Vagina (tissue), 2 donors: Measurements from ENCODE around the gene DST.

ENCODE experiments used
- POLR2A ChIP-seq, 2 donors: fragments of 450-650 bp; IDR thresholded peaks; one replicate each; pipeline ENCODE4 v1.6.1; 2017; ENCODE audit warnings: antibody characterized with exemption in 2 of 2, mild to moderate bottlenecking in 2 of 2, moderate library complexity in 2 of 2
- TF ChIP-seq, protein P1 (sequence below), 3 experiments: fragments of 450-650 bp in 2 of 3; fragments of 200-600 bp in 1 of 3; sonication (generic) in 1 of 3; IDR thresholded peaks; one replicate each; pipeline ENCODE4 v1.5.1; 2017 to 2019; ENCODE audit warnings: antibody characterized with exemption in 3 of 3, mild to moderate bottlenecking in 2 of 3, moderate library complexity in 2 of 3

DNA sequence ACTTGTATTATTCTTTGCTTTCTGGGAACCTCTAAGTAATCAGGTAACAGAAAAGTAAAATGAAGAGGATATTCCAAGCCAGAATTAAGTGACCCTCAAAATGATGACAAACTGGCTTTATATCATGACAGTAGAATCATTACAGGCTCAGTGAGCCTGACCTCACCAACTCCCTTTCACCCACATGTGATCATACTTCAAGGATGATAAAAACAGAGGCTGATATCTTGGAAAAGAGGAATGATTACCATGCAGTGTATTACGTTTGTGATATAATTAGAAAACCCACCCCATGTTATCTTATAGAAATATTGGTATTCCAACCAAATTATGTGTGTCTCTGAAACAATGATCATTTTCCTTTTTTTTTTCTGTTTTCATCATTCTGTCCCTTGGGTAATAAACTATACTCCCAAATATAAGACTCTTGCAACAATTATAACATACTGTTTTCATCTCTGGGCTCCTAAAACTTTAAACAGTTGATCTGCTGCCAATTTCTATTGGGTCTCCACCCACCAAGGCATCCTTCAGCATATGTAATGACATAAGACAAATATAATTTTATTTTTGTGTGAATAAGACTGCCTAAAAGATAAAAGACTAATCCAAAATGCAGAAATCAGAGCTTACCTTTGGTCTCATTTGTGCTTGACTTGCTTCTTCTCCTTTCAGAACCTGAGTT lies 115.7 kb downstream of the DST start:
- TF ChIP-seq, protein P1, sequence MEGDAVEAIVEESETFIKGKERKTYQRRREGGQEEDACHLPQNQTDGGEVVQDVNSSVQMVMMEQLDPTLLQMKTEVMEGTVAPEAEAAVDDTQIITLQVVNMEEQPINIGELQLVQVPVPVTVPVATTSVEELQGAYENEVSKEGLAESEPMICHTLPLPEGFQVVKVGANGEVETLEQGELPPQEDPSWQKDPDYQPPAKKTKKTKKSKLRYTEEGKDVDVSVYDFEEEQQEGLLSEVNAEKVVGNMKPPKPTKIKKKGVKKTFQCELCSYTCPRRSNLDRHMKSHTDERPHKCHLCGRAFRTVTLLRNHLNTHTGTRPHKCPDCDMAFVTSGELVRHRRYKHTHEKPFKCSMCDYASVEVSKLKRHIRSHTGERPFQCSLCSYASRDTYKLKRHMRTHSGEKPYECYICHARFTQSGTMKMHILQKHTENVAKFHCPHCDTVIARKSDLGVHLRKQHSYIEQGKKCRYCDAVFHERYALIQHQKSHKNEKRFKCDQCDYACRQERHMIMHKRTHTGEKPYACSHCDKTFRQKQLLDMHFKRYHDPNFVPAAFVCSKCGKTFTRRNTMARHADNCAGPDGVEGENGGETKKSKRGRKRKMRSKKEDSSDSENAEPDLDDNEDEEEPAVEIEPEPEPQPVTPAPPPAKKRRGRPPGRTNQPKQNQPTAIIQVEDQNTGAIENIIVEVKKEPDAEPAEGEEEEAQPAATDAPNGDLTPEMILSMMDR (IDR thresholded peaks at IDR 0.05): no peak
- no peak for TF ChIP-seq POLR2A (IDR thresholded peaks at IDR 0.05)
